ENCODE measurements around the gene SMARCA5. TPM values are rescaled to one million over a fixed set of nuclear protein-coding genes. Genes with fewer than 3 reads are reported as not detected.

The SMARCA5 gene
- total and polyA plus RNA-seq, 9 of the 15 experiments (the other 6 are each of a cell fraction or from before 2014, with no cell fraction given) = 21.6 to 57.8 (median 34.6) TPM

GRCh38 chr4:143514497-143514896 lies 995 bp downstream of the SMARCA5 start (continued):
- TF ChIP-seq HMBOX1 (IDR thresholded peaks at IDR 0.05) (no peak), SRSF3 (IDR thresholded peaks at IDR 0.05; ENCODE audit: insufficient read depth, low read length) (no peak), ZNF707 (CRISPR knock-in tag; conservative IDR thresholded peaks at IDR 0.05) (no peak), ZNF277 (CRISPR knock-in tag; IDR thresholded peaks at IDR 0.05; ENCODE audit: borderline replicate concordance) (no peak), IRF2 (CRISPR knock-in tag; IDR thresholded peaks at IDR 0.05) (no peak), CREB1 (IDR thresholded peaks at IDR 0.05) (peak; percentile 7; the same call in 1 of the 2 replicates), CREB1 (CRISPR knock-in tag; IDR thresholded peaks at IDR 0.05) (no peak), E2F6 (IDR thresholded peaks at IDR 0.05; ENCODE audit: borderline replicate concordance in 1 of 2, extremely low read depth in 1 of 2, insufficient read depth in 1 of 2, insufficient read length in 1 of 2, low read depth in 1 of 2, low read length in 1 of 2, poor library complexity in 1 of 2, severe bottlenecking in 1 of 2) (no peak), CXXC5 (CRISPR knock-in tag; IDR thresholded peaks at IDR 0.05) (no peak; the same call in none of the 2 replicates), CBFA2T3 (IDR thresholded peaks at IDR 0.05) (peak; percentile 77), POLR2AphosphoS5 (IDR thresholded peaks at IDR 0.05; ENCODE audit: control insufficient read depth, insufficient read depth, low read depth, low read length) (peak; percentile 63; the same call in 1 of the 2 replicates), CREB3 (tag; conservative IDR thresholded peaks at IDR 0.05; ENCODE audit: low read depth) (no peak), KHSRP (IDR thresholded peaks at IDR 0.05) (no peak), ZNF655 (CRISPR knock-in tag; IDR thresholded peaks at IDR 0.05) (no peak), HDAC8 (tag; IDR thresholded peaks at IDR 0.05) (no peak), MCM7 (IDR thresholded peaks at IDR 0.05) (no peak), ZNF445 (CRISPR knock-in tag; IDR thresholded peaks at IDR 0.05; ENCODE audit: low read depth) (no peak), TCF3 (CRISPR knock-in tag; IDR thresholded peaks at IDR 0.05) (peak; percentile 80), GATAD2B (IDR thresholded peaks at IDR 0.05; ENCODE audit: borderline replicate concordance) (no peak), NCOA6 (IDR thresholded peaks at IDR 0.05) (no peak), JUN (IDR thresholded peaks at IDR 0.05; ENCODE audit: borderline replicate concordance, low read depth, low read length) (no peak), JUN (CRISPR knock-in tag; IDR thresholded peaks at IDR 0.05; ENCODE audit: borderline replicate concordance) (no peak), ZNF77 (CRISPR knock-in tag; IDR thresholded peaks at IDR 0.05) (no peak), ZNF347 (CRISPR knock-in tag; IDR thresholded peaks at IDR 0.05; ENCODE audit: low read depth) (no peak), TBP (optimal IDR thresholded peaks at IDR 0.05; ENCODE audit: low read depth, low read length) (no peak)

All from K562 (cell line).